Lung microvascular endothelial cell (primary cell): Measurements from ENCODE around the gene PTPRN2. TPM values are rescaled to one million over a fixed set of nuclear protein-coding genes. Genes with fewer than 3 reads are reported as not detected.

Source experiments
- DNase-seq, 2 donors: peaks; one replicate each; pipeline versions ENCODE4 v3.0.0 to v3.0.0-alpha.2; 2010; ENCODE audit warnings: low read depth in 2 of 2
- total RNA-seq: library from RNA; depleted of rRNA; stranded (reverse); fragments of >200 nt; gene quantifications from 2 replicates; pipeline ENCODE4 v1.2.1, GENCODE V29; 2014

The PTPRN2 gene
- total RNA-seq, 1 donor from 2014 or later: 4.6 TPM

DNA sequence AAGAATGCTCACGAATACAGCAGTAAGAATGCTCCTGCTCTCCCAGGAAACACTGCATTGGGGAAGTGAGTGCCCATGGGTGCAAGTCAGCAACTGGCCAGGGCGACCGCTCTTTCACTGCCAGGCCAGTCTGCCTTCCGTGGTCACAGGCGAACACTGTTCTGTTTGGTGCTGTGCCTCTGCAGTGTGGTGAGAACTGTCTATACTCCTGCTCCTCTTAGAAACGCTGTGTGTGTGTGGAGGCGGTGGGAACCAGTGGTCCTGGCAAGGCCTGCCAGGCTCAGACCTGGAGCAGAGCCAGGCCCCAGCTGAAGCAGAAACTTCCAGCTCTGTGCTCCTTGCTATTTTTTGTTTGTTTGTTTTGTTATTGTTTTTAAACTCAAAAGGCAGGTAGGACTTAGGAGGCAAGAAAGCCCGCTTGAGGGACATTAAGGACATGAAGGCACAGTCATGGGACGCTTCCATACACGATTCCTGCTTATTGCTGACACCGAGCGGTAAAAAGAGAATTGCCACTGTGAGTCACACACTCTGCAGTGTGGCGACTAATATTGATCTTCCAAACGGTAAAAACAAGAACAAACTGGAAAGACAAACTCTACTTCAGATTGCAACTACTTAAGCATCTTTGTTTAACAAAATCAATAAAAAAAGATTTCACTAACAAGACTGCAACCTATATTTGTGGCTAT, 820.0 kb downstream of the PTPRN2 start:
- DNase-seq: no peak

DNA sequence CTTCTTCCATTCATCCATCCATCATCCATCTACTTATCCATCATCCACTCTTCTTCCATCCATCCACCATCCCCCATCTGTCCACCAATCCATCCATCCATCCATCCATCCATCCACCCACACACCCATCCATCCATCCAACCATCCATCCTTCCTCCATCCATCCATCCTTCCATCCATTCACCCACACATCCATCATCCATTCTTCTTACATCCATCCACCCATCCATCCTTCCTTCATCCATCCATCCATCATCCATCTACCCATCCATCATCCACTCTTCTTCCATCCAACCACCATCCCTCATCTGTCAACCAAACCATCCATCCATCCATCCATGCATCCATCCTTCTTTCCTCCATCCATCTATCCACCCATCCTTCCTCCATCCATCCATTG, 821.5 kb downstream of the PTPRN2 start:
- no peak for DNase-seq

DNA sequence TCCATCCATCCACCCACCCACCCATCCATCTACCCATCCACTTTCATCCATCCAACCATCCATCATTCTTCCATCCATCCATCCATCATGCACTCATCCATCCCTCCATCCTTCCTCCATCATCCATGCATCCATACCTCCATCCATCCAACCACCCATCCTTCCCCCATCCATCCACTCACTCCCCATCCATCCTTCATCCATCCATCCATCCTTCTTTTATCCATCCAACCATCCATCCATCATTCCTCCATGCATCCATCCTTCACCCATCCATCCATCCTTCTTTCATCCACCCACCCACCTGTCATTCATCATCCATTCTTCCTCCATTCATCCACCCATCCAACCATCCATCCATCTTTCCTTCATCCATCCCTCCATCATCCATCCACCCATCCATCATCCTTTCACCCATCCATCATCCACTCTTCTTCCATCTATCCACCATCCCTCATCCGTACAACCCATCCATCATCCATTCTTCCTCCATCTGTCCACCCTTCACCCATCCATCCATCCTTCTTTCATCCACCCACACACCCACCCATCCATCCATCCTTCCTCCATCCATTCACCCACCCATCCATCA, 822.6 kb downstream of the PTPRN2 start:
- no peak for DNase-seq

DNA sequence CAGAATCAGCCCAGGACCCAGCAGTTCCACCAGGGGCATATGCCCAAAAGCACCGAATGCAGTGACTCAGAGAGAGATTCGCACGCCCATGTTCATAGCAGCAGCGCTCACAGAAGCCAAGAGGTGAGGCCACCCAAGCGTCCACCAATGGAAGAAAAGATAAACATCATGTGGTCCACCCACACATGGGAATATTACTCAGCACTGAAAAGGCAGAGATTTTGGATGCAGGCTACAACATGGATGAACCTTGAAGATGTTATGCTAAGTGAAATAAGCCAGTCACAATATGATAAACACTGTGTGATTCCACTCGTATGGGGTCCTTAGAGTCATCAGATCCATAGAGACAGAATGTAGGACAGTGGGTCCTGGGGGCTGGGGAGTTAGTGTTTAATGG, 823.4 kb downstream of the PTPRN2 start:
- DNase-seq: no peak

DNA sequence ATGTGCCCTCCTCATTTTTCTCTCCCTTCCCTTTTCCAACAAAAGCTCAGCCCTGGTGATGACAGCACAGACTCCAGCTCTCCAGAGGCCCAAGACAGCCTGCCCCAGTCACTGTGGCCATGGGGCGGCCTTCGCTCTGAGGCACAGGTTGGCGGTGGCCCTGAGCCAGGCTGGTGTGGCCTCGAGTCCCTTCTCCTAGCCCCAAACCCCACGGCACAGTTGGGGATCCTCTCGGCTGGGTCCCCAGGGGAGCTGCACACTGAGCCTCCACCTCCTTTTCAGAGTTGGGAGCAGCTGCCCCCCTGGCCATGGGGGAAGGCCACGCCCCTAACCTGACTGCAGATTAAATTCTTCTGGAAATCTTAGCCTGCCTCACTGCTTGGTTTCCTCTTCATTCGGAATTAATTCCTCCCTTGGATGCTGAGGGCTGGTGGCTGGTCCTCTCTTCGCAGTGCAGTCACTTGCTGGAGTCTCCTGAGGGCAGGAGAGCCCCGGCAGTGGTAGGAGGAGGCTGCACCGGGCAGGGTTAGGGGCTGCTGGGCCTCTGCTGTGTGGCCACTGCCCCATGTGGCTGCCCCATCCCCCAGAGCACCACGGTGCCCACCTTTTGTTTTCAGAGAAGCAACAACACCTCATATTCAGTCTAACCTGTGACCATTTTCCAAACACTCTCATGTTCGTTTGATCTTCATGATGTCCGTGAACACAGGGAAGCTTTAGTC, 824.2 kb downstream of the PTPRN2 start:
- DNase-seq: no peak

DNA sequence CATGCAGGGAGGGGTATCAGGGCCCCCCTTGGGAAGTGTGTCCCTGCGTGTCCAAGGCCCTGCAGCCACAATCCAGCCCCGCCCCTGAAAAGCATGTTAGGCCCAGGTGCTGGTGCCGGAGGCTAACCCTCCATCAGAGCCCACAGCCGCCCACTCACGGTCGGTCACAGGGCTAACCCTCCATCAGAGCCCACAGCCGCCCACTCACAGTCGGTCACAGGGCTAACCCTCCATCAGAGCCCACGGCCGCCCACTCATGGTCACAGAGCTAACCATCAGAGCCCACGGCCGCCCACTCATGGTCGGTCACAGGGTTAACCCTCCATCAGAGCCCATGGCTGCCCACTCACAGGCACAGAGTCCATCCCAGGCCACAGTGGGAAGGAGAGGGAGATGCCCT, 824.8 kb downstream of the PTPRN2 start:
- DNase-seq: no peak

DNA sequence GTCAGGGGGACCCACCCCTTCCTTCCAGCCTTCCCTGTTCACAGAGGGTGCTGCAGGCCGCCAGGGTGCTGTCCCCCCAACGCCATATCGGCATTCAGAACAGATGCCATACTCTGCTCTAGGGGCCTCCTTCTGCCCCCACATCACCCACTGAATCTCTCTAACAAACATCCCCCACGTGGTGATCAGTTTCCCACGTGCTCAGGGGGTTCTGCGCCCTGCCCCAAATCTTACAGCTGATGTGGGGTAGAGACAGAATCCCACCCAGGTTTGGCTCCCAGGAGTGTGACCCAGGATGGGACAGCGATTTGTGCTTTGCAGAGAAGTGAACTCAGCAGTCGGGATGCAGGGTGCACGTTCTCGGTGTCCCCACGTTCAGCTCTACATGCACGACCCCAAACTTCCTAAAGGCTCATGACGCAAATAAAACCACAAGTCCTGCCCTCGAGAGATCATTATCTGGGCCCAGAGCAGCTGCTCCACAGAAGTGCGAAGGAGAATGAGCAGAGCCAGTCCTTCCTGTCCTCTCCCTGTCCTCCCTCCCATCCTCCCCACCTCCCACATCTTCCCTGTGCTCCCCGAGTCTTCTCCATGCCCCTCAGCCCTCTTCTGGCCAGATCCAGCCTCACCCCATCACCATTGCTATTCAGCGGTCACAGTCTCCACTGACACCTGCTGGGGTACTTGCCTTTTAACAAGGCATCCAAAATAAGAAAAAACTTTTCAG, 827.5 kb downstream of the PTPRN2 start:
- DNase-seq: no peak

DNA sequence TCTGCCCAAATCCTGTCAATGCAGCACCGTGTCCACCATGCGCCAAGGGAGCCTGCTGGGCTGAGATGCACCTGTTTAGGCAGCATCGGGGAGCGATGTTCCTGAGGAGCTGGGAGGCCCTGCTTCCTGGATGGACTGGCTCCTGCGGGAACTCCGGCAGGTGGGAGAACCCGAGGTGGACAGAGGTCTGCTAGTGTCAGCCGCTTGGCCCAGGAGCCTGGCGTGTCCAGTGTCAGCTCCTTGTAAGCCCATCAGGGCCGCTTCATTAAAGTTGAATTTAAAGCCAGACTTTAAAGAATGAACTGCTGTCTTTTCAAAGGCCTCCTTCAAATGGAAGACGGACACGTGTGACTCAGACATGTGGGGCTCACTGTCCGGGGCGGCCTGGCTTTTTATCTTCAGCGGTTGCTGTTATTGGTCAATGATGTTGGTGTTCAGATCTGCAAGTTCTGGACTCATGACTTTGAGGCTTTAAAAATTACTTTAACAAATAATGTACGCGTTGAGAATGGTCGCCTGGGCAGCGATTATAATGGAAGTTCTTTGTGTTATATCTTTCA, 828.3 kb downstream of the PTPRN2 start:
- no peak for DNase-seq

DNA sequence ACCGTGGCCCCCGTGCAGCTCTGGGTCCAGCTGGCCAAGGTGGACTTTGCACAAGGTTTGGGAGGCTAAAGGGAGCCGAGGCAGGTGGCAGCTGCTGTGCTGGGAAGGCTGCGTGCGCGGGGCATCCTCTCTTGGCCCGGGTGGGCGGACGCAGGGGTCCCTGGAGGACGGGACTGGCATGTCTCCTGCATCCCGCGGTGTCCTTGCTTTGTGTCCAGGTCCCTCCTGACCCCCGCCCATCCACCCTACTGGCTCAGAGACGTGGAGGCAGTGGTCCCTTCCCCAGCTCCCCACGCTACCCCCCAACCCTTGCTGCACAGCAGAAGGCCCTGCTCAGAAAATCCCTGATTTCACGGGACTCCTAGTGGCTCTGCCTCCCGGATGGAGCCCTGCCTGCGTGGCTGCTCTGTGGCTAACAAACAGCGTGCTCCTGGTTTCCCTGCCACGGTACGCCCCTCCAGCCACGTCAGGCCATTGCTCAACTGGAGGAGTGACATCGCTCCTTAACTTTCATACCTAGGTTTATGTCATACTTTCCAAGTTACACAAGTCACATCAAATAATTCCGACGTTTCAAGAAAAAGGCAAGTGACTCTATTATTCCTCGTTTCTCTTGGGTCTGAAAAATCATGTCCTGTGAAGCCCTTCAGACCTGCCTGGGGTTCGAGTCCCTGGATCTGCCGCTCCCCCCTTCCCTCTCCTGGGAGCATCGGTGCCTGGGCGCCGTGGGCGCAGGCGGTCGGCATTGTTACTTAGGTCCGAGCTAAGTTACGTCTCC, 829.0 kb downstream of the PTPRN2 start:
- no peak for DNase-seq

DNA sequence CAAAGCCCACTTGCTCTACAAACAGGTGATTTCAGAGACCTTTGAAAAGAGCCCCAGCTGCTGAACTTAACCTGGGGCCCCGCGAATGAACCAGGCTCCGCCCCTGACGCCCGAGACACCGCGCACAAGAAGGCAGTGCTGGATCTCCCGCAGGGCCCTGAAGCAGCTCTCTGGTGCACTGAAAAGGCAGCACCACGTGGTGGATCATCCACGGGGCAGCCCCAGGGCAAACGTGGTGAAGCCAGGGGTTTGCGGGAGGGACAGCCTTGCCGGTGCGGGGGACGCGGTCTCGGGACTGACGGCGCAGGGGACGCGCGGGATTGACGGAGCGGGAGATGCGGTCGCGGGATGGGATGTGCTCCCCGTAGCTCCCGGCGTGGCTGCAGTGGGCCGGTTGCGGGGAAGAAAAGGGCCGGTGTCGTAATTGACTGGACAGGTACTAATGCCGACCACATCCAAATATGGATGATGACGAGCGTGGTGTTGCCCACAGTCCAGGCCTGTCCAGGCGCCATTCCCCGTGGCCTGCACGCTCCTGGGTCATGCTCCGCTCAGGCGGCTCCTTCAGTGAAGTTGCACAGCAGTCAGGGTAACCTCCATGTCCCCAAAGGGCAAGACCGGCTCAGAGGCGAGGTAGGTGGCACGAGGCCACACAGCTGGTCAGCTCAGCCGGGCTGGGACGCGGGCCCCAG, 829.7 kb downstream of the PTPRN2 start:
- DNase-seq: no peak

DNA sequence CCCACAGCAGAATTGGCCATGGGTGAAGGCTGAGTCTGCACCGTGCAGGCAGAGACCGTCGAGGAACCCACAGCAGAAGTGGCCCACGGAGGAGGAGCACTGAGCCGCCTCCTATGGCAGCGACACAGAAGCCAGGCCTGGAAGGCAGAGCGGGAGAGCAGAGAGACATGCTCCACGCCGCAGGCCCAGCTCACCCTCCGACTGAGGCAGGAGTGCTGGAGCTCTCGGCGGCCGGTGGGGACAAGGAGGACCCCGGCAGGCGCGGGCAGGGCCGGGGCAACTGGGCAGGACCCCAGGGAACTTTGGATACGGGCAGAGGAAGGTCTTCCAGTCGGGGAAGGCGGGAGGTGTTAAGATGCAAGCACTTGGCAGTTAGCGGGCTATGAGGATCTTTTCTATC, 830.4 kb downstream of the PTPRN2 start:
- DNase-seq: no peak

DNA sequence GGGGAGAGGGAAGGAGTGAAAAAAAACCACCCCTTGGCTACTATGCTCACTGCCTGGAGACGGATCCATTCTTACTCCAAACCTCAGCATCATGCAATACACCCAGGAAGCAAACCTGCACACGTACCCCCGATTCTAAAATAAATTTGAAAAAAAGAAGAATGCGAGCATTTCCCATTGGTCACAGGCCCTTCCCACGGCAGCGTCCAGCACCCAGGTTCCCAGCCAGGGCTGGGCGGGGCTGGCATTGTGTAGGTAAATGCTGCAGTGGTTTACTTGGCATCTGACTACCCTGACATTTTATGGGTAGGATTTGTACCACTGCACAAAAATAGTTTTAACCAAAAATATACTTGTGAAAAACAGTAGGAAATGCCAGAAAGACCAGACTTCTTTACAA, 831.9 kb downstream of the PTPRN2 start:
- no peak for DNase-seq

DNA sequence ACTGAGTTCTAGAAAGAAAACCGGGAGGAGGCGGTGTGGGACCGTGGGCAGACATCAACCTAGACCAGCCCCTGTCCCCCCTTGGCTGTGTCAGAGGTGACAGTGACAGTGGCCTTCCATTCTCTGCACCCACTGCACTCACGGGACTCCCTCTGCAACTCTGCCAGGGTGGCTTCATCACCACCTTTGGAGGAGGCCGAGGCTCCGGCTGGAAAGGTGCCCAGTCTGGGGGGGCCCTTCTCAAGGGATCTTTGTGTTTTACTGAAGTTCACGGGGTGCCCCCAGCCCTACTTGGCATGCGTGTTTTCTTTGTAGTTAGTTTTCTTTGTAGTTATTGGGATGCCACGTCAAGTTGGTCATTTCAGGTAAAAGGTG, 833.2 kb downstream of the PTPRN2 start:
- no peak for DNase-seq

DNA sequence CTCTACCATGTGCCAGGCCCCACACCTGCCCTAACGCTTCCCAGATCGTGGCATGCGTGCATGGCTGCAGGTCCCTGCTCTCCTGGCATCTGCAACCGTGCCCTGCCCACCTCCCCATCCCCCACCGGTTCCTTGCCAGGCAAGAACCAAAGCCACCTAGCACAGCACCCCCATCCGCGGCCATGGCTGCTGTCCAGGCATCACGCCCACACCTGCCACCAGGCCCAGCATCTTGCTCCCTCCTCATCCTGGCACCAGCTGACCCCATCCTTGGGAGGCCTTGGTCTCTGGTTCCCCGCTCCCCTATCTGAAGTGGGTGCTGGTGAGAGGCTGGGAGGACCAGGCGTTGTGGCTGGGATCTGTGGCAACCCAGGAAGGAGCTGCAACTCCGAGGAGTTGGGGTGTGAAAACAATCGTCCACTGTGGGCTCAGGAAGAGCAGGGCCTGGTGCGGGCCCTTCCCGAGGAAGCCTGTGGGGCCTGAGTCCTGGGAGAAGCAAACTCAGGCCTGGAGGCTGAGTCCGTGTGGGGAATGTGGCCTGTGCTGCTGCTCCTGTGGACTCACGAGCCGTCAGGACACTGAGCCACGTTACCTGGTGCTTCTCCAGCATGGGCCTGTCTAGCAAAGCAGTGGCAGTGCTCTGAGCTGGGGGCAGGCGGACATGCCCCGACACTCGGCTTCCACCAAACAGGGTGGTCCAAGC, 833.8 kb downstream of the PTPRN2 start:
- DNase-seq: no peak

DNA sequence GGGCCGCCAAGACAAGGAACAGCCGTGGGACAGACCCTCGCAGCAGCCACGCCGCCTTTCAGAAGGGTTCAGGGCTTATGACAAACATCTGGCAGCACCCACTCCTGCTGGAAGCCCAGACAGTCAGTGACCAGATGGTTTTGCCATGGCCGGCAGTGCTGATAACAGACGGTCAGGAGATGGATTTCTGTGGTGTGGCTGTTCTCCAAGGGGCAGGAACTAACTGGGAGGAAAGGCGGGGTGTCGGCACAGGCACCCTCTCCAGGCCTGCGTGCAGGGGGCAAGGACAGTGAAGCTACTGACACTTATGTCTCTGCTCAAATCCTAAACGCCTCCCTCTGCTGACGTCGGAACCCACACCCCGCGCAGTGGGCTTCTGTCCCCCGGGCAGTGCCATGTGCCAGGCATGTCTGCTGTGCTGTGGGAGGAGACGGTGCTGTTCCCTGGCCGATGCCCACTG, 834.8 kb downstream of the PTPRN2 start:
- DNase-seq: no peak

DNA sequence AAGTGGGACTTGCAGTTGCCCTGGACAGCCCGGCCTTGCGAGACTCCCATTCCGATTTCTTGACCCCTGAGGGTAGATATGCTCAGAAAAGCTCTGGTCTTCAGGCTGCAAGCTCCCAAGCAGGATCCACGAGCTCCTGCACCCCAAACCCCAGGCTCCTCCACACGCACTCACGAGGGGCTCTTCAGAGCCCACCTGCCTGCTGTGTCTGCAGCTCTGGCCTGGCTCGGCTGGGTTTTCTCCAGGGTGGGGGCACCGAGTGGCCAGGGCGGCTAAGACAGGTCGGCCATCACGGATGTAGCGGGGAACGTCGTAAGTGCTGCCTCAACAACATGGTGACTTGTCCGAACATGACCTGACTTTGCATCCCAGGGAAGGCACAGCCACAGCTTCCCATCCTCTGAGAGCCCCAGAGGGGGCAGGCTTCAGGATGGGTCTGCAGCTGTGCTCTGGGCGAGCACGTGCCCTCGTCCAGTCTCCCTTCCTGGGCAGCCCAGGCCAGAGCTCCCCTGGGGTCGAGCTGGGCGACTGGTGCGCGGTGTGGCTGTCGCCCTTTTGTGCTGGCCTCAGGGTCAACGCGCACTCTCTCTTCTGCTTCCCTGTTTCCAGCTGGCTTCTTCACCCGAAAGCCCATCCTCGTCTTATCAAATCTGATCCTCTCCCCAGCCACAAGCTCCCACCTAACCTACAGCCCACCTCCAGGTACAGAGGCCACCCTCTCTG, 835.5 kb downstream of the PTPRN2 start:
- no peak for DNase-seq

DNA sequence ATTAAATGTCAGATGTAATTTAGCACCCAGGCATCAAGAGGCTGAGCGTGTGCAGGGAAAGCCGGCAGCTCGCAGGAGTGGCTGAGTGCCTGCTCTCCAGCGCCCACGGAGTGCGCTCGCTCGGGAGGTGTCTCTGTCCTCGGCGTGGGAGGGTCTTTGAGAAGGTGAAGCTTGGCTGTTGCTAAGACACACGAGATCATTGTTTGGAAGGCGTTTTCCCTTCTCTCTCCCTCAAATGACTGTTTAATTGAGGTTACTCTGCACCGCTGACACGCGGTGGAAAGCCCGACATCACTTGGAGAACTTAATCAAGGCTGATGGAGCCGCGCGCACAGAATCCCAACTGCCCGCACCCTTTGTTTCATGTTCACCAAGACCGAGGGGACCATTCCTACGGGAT, 836.2 kb downstream of the PTPRN2 start:
- DNase-seq: no peak

DNA sequence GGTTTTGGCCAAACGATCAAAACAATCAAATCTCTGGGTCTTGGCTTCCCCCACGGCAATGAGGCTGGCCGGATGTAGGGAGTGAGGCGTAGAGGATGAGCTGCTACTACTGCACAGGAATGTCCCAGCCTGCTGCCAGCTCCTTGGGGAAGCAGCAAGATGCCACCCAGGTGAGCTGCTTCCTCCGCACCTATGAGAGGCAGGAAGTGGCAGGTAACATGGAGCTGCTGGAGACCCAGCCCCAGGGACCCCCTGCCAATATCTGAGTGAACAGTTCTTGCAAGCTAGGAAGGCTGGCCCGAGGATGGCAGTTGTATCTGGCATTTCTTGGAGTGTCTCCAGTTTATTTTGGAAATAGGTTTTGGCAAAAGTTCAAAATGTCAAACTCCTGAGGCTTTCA, 837.3 kb downstream of the PTPRN2 start:
- DNase-seq: no peak
